Glutamatergic neuron (in vitro differentiated cells): ENCODE data around the gene RAD51B. TPM values are rescaled to one million over a fixed set of nuclear protein-coding genes. Genes with fewer than 3 reads are reported as not detected.

ENCODE experiments used
- DNase-seq: peaks from one replicate; pipeline ENCODE4 v3.0.0; 2022
- H3K27ac Mint-ChIP-seq: one replicate; pipeline ENCODE4 v1.8.0; 2020; ENCODE audit warnings: mild to moderate bottlenecking, mixed read lengths, inconsistent platforms; ENCODE audit not compliant: unreplicated experiment
- H3K27me3 Mint-ChIP-seq: one replicate; pipeline ENCODE4 v1.8.0; 2020; ENCODE audit warnings: mild to moderate bottlenecking, moderate library complexity, mixed read lengths, inconsistent platforms; ENCODE audit not compliant: unreplicated experiment
- H3K36me3 Mint-ChIP-seq: one replicate; pipeline ENCODE4 v1.8.0; 2020; ENCODE audit warnings: mild to moderate bottlenecking, mixed read lengths, inconsistent platforms; ENCODE audit not compliant: unreplicated experiment
- H3K4me1 Mint-ChIP-seq: one replicate; pipeline ENCODE4 v1.8.0; 2020; ENCODE audit warnings: mild to moderate bottlenecking, low read depth, mixed read lengths, inconsistent platforms; ENCODE audit not compliant: unreplicated experiment
- H3K4me3 Mint-ChIP-seq: one replicate; pipeline ENCODE4 v1.8.0; 2020; ENCODE audit warnings: mild to moderate bottlenecking, mixed read lengths, inconsistent platforms; ENCODE audit not compliant: unreplicated experiment
- H3K9me3 Mint-ChIP-seq: one replicate; pipeline ENCODE4 v1.8.0; 2020; ENCODE audit warnings: mild to moderate bottlenecking, moderate library complexity, mixed read lengths, inconsistent platforms; ENCODE audit not compliant: unreplicated experiment
- CTCF ChIP-seq: fragments of 200-600 bp; sonication (generic); IDR thresholded peaks from one replicate; pipeline ENCODE4 v1.5.0; 2021; ENCODE audit not compliant: partially characterized antibody, unreplicated experiment
- total RNA-seq: library from RNA; stranded (reverse); fragmentation: NEBNext Ultra II Directional; extraction: Animal tissue kit (Norgen Biotek cat#: 25700); gene quantifications from one replicate; pipeline ENCODE4 v1.2.1, GENCODE V29; 2021; ENCODE audit not compliant: unreplicated experiment

RAD51B gene
- total RNA-seq, 1 donor from 2014 or later = 9.7 TPM

DNA sequence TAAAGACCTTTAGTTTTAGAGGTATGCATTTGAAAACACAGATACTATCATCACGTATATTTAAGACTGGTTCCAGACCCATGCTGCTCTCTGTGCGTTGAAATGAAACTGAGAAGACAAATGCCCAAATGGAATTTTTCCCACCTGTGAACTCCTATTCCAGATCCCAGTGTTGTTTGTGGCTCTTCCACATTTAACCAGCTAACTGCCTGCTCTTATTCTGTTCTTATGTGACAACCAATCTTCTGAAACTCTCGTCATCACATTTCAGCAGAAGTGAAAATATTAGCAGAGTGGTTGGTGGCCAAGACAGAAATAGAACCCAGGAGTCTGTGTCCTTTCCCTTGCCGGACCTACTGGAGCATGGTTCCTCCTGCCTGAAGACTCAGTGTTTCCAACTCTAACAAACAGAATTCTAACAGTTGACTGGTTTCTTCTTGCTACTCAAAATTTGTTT lies 460.2 kb downstream of the RAD51B start:
- H3K27me3 Mint-ChIP-seq = no peaks in the 10 kb centered on the region
- H3K9me3 Mint-ChIP-seq = no peaks in the 10 kb centered on the region
- no peaks in the 10 kb centered on the region for H3K4me1 Mint-ChIP-seq

GRCh38 chr14:68281497-68281896 lies 461.9 kb downstream of the RAD51B start:
- H3K4me1 Mint-ChIP-seq = no peaks in the 10 kb centered on the region
- TF ChIP-seq CTCF = no peak
- H3K36me3 Mint-ChIP-seq = no peaks in the 10 kb centered on the region
- no peak overlapping the region for H3K27ac Mint-ChIP-seq
- DNase-seq = no peak
- no peaks in the 10 kb centered on the region for H3K27me3 Mint-ChIP-seq
- no peak overlapping the region for H3K4me3 Mint-ChIP-seq
- no peaks in the 10 kb centered on the region for H3K9me3 Mint-ChIP-seq

More for the DNA sequence above, 460.2 kb downstream of the RAD51B start:
- Mint-ChIP-seq H3K27ac (no peak overlapping the region), H3K4me3 (no peak overlapping the region), H3K36me3 (no peaks in the 10 kb centered on the region)
- no peak for DNase-seq
- no peak for TF ChIP-seq CTCF

- Mint-ChIP-seq H3K4me1 (no peaks in the 10 kb centered on the region), H3K27ac (no peak overlapping the region), H3K27me3 (no peaks in the 10 kb centered on the region), H3K36me3 (no peaks in the 10 kb centered on the region), H3K9me3 (no peaks in the 10 kb centered on the region), H3K4me3 (no peak overlapping the region)
- DNase-seq = no peak
- TF ChIP-seq CTCF = no peak
These were observed 463.1 kb downstream of the RAD51B start for GRCh38 chr14:68282479-68283377.

DNA sequence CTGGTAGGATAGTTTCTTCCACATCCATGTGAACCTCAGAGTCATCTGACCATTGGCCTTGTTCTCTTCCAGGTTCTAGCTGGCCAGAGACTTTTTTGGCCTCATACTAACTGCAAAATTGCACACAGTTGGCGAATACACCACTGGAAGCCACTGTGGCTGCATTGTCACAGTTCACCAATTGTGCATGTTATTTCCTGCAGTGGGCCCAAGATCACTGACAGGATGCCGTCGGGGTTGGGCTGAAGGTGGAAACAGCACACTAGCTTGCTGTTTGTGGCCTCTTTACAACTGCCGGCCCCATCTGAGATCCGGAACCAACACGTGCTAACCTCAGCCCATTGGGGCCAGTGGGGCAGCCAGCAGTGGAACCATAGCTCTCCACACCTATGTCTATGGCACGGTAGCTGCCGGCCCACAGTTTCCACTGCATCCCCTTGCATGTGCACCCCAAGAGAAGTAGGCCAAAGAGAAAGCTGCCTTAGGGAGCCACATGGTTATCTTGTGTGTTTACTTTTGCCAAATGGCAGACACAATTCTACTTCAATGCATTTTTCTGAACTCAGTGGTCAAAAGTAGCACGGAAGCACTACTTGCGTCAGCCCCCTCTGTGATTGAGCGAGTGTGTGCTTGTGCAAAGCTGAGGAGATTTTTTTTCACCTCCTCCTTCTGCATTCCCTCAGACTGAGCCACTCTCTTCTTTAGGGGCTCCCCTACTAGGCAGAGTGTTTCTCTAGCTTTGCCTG lies 464.0 kb downstream of the RAD51B start:
- H3K9me3 Mint-ChIP-seq = no peaks in the 10 kb centered on the region
- no peaks in the 10 kb centered on the region for H3K36me3 Mint-ChIP-seq
- DNase-seq = no peak
- no peak for TF ChIP-seq CTCF
- no peaks in the 10 kb centered on the region for H3K27me3 Mint-ChIP-seq
- no peak overlapping the region for H3K4me3 Mint-ChIP-seq
- H3K4me1 Mint-ChIP-seq = no peaks in the 10 kb centered on the region
- no peak overlapping the region for H3K27ac Mint-ChIP-seq
